CD4-positive, alpha-beta T cell treated with Interleukin-6 for 4 hours (primary cell): Measurements from ENCODE around the gene ARMCX1.
A peak's percentile ranks its signal among the peaks of the same experiment; 100 is the strongest.
"Not testable (repeated sequence)": the region's sequence is repeated elsewhere in the genome, so short reads cannot be mapped to it uniquely, and the experiment has no call there.

Source experiments
- DNase-seq: peaks from one replicate; pipeline ENCODE4 v3.0.0-alpha.2; 2020; ENCODE audit warnings: mixed read lengths

Gene ARMCX1

GRCh38 chrX:101550362-101550750 is at the start of gene ARMCX1:
ARMCX1 (plus strand) TSS chrX:101550547; CDS start chrX:101552931, 2,384 bp downstream.
- DNase-seq, result peak; percentile 27

GRCh38 chrX:101502929-101503328 is 47.4 kb upstream of the ARMCX1 start:
- not testable (repeated sequence) for DNase-seq

GRCh38 chrX:101507372-101507771 is 43.0 kb upstream of the ARMCX1 start:
- DNase-seq, result no peak

- no peak for DNase-seq
These were observed 42.4 kb upstream of the ARMCX1 start for GRCh38 chrX:101507986-101508385.

GRCh38 chrX:101530944-101531343 is 19.4 kb upstream of the ARMCX1 start:
- DNase-seq, result no peak

- DNase-seq, result no peak
These were observed 11.2 kb upstream of the ARMCX1 start for GRCh38 chrX:101539116-101539515.

- no peak for DNase-seq
These were observed 518 bp downstream of the ARMCX1 start for GRCh38 chrX:101550751-101551379.

- DNase-seq, result no peak
These were observed 1.0 kb downstream of the ARMCX1 start for GRCh38 chrX:101551380-101551767.

- DNase-seq, result no peak
These were observed 2.4 kb downstream of the ARMCX1 start for GRCh38 chrX:101552714-101553113.

GRCh38 chrX:101564651-101565050 is 14.3 kb downstream of the ARMCX1 start:
- DNase-seq, result no peak

GRCh38 chrX:101595739-101596419 is 45.5 kb downstream of the ARMCX1 start:
- peak; percentile 46 for DNase-seq

GRCh38 chrX:101599592-101599991 is 49.2 kb downstream of the ARMCX1 start:
- not testable (repeated sequence) for DNase-seq

GRCh38 chrX:101602077-101602476 is 51.7 kb downstream of the ARMCX1 start:
- no peak for DNase-seq
